Measurements from ENCODE around the gene ZER1.
"Not testable (repeated sequence)": the region's sequence is repeated elsewhere in the genome, so short reads cannot be mapped to it uniquely, and the experiment has no call there.

Gene ZER1

GRCh38 chr9:128798896-128799295, 27.2 kb upstream of the ZER1 start:
- Mint-ChIP-seq H3K9me3 (ENCODE audit: low read depth) (no peaks in the 10 kb centered on the region), H3K36me3 (peaks cover 5% of the 10 kb centered on the region), H3K4me1 (ENCODE audit: low read depth) (no peaks in the 10 kb centered on the region), H3K27ac (no peak overlapping the region), H3K4me3 (no peak overlapping the region), H3K27me3 (no peaks in the 10 kb centered on the region)

- H3K4me1 Mint-ChIP-seq (ENCODE audit: low read depth); H3K27ac Mint-ChIP-seq; H3K36me3 Mint-ChIP-seq; H3K27me3 Mint-ChIP-seq; H3K4me3 Mint-ChIP-seq; H3K9me3 Mint-ChIP-seq (ENCODE audit: low read depth): not testable (repeated sequence)
Observed at GRCh38 chr9:128794961-128795360, 23.2 kb upstream of the ZER1 start.

GRCh38 chr9:128792978-128793686, 21.4 kb upstream of the ZER1 start:
- Mint-ChIP-seq H3K27me3 (no peaks in the 10 kb centered on the region), H3K4me3 (no peak overlapping the region), H3K36me3 (peaks cover 1% of the 10 kb centered on the region), H3K27ac (peak overlapping the region; percentile 50), H3K4me1 (ENCODE audit: low read depth) (peaks cover 16% of the 10 kb centered on the region), H3K9me3 (ENCODE audit: low read depth) (no peaks in the 10 kb centered on the region)

GRCh38 chr9:128792134-128792533, 20.4 kb upstream of the ZER1 start:
- Mint-ChIP-seq H3K9me3 (ENCODE audit: low read depth) (no peaks in the 10 kb centered on the region), H3K27ac (no peak overlapping the region), H3K27me3 (no peaks in the 10 kb centered on the region), H3K4me3 (no peak overlapping the region), H3K4me1 (ENCODE audit: low read depth) (peaks cover 19% of the 10 kb centered on the region), H3K36me3 (no peaks in the 10 kb centered on the region)

- Mint-ChIP-seq H3K27ac (no peak overlapping the region), H3K4me1 (ENCODE audit: low read depth) (peaks cover 22% of the 10 kb centered on the region), H3K36me3 (no peaks in the 10 kb centered on the region), H3K4me3 (no peak overlapping the region), H3K27me3 (no peaks in the 10 kb centered on the region), H3K9me3 (ENCODE audit: low read depth) (no peaks in the 10 kb centered on the region)
Observed at GRCh38 chr9:128790536-128790935, 18.8 kb upstream of the ZER1 start.

- no peaks in the 10 kb centered on the region for H3K9me3 Mint-ChIP-seq (ENCODE audit: low read depth)
- peaks cover 22% of the 10 kb centered on the region for H3K4me1 Mint-ChIP-seq (ENCODE audit: low read depth)
- no peaks in the 10 kb centered on the region for H3K27me3 Mint-ChIP-seq
- H3K36me3 Mint-ChIP-seq, result no peaks in the 10 kb centered on the region
- H3K4me3 Mint-ChIP-seq, result peak overlapping the region; percentile 93
- no peak overlapping the region for H3K27ac Mint-ChIP-seq
Observed at GRCh38 chr9:128788445-128788844, 16.7 kb upstream of the ZER1 start.

- H3K4me1 Mint-ChIP-seq (ENCODE audit: low read depth), result peaks cover 15% of the 10 kb centered on the region
- no peaks in the 10 kb centered on the region for H3K27me3 Mint-ChIP-seq
- H3K9me3 Mint-ChIP-seq (ENCODE audit: low read depth), result no peaks in the 10 kb centered on the region
- peak overlapping the region; percentile 93 for H3K4me3 Mint-ChIP-seq
- H3K27ac Mint-ChIP-seq, result peak overlapping the region; percentile 79
- no peaks in the 10 kb centered on the region for H3K36me3 Mint-ChIP-seq
Observed at GRCh38 chr9:128787659-128788058, 15.9 kb upstream of the ZER1 start.

GRCh38 chr9:128786681-128787601, 15.2 kb upstream of the ZER1 start, which contains the start of gene TBC1D13:
TBC1D13 (plus strand) TSS chr9:128787253; CDS start chr9:128787354, 101 bp downstream.
- peak within 1 kb of the TSS; percentile 93 for H3K4me3 Mint-ChIP-seq
- H3K4me1 Mint-ChIP-seq (ENCODE audit: low read depth), result peaks cover 14% of the 10 kb centered on the region
- H3K27me3 Mint-ChIP-seq, result no peaks in the 10 kb centered on the region
- no peaks in the 10 kb centered on the region for H3K36me3 Mint-ChIP-seq
- H3K27ac Mint-ChIP-seq, result peak within 1 kb of the TSS; percentile 90
- H3K9me3 Mint-ChIP-seq (ENCODE audit: low read depth), result no peaks in the 10 kb centered on the region

GRCh38 chr9:128785427-128785826, 13.7 kb upstream of the ZER1 start:
- no peaks in the 10 kb centered on the region for H3K27me3 Mint-ChIP-seq
- no peak overlapping the region for H3K4me3 Mint-ChIP-seq
- H3K36me3 Mint-ChIP-seq, result no peaks in the 10 kb centered on the region

GRCh38 chr9:128782669-128783068, 10.9 kb upstream of the ZER1 start:
- Mint-ChIP-seq H3K36me3 (no peaks in the 10 kb centered on the region), H3K4me3 (no peak overlapping the region), H3K27ac (no peak overlapping the region), H3K27me3 (no peaks in the 10 kb centered on the region), H3K4me1 (ENCODE audit: low read depth) (peaks cover 2% of the 10 kb centered on the region), H3K9me3 (ENCODE audit: low read depth) (no peaks in the 10 kb centered on the region)

More at GRCh38 chr9:128785427-128785826, 13.7 kb upstream of the ZER1 start:
- Mint-ChIP-seq H3K9me3 (ENCODE audit: low read depth) (no peaks in the 10 kb centered on the region), H3K27ac (no peak overlapping the region), H3K4me1 (ENCODE audit: low read depth) (peaks cover 14% of the 10 kb centered on the region)

GRCh38 chr9:128781187-128782070, 9.7 kb upstream of the ZER1 start:
- Mint-ChIP-seq H3K4me3 (no peak overlapping the region), H3K27me3 (no peaks in the 10 kb centered on the region), H3K27ac (no peak overlapping the region), H3K4me1 (ENCODE audit: low read depth) (no peaks in the 10 kb centered on the region), H3K36me3 (no peaks in the 10 kb centered on the region), H3K9me3 (ENCODE audit: low read depth) (no peaks in the 10 kb centered on the region)

GRCh38 chr9:128780093-128780492, 8.4 kb upstream of the ZER1 start:
- not testable (repeated sequence) for H3K27ac Mint-ChIP-seq; H3K9me3 Mint-ChIP-seq (ENCODE audit: low read depth)

GRCh38 chr9:128774804-128775203, 3.1 kb upstream of the ZER1 start:
- H3K27ac Mint-ChIP-seq, result no peak overlapping the region

More at GRCh38 chr9:128780093-128780492, 8.4 kb upstream of the ZER1 start:
- not testable (repeated sequence) for H3K36me3 Mint-ChIP-seq; H3K4me3 Mint-ChIP-seq; H3K4me1 Mint-ChIP-seq (ENCODE audit: low read depth); H3K27me3 Mint-ChIP-seq

GRCh38 chr9:128773049-128773448, 1.3 kb upstream of the ZER1 start:
- Mint-ChIP-seq H3K27ac (no peak overlapping the region), H3K4me1 (ENCODE audit: low read depth) (peaks cover 28% of the 10 kb centered on the region), H3K27me3 (no peaks in the 10 kb centered on the region), H3K4me3 (peak overlapping the region; percentile 79), H3K9me3 (ENCODE audit: low read depth) (no peaks in the 10 kb centered on the region), H3K36me3 (no peaks in the 10 kb centered on the region)

More at GRCh38 chr9:128774804-128775203, 3.1 kb upstream of the ZER1 start:
- H3K27me3 Mint-ChIP-seq, result no peaks in the 10 kb centered on the region
- no peaks in the 10 kb centered on the region for H3K36me3 Mint-ChIP-seq
- H3K9me3 Mint-ChIP-seq (ENCODE audit: low read depth), result no peaks in the 10 kb centered on the region
- H3K4me1 Mint-ChIP-seq (ENCODE audit: low read depth), result peaks cover 19% of the 10 kb centered on the region
- no peak overlapping the region for H3K4me3 Mint-ChIP-seq

Data from activated naive CD8-positive, alpha-beta T cell (primary cell).